ENCODE measurements around the gene ERC1.
"Not testable (repeated sequence)": the region's sequence is repeated elsewhere in the genome, so short reads cannot be mapped to it uniquely, and the experiment has no call there.

Gene ERC1

DNA sequence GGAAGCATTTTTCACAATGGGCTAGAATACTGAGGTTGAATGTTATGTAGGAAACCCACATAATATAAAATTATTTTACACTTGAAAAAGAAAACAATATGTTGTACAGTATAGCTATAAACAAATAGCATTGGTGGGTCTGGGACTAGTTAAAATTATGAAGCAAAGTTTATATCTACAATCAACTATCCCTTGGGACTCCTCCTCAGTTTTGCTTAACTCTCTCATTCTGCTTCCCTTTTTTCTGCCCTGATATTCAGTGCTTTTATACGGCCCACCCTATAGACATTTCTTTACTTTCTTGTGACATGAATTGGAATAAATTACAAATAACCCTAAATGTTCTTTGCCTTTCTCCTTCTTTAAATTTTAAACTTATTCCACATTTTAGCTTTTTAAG lies 302.9 kb downstream of the ERC1 start:
- DNase-seq = no peak

GRCh38 chr12:1297206-1297605 lies 306.2 kb downstream of the ERC1 start:
- DNase-seq = no peak

DNA sequence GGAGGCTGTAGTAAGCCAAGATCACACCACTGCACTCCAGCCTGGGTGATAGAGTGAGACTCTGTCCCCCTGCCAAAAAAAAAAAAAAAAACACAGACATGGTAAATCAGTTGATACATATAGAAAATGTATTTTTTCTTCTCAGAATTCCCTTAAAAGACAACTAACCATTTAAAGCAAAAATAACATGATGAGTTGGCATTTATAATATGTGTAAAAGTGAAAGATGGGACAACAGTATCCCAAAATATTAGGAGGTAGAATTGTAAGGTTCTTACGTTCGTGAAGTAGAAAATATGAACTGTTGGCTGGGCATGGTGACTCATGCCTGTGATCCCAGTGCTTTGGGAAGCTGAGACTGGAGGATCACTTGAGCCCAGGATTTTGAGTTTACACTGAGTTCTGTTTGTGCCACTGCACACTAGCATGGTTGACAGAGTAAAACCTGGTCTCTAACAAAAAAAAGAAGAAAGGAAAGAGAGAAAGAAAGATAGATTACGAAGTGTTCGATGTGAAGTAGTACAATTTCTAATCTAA lies 306.7 kb downstream of the ERC1 start:
- no peak for DNase-seq

- no peak for DNase-seq
Measured at GRCh38 chr12:1300460-1300859, 309.4 kb downstream of the ERC1 start.

DNA sequence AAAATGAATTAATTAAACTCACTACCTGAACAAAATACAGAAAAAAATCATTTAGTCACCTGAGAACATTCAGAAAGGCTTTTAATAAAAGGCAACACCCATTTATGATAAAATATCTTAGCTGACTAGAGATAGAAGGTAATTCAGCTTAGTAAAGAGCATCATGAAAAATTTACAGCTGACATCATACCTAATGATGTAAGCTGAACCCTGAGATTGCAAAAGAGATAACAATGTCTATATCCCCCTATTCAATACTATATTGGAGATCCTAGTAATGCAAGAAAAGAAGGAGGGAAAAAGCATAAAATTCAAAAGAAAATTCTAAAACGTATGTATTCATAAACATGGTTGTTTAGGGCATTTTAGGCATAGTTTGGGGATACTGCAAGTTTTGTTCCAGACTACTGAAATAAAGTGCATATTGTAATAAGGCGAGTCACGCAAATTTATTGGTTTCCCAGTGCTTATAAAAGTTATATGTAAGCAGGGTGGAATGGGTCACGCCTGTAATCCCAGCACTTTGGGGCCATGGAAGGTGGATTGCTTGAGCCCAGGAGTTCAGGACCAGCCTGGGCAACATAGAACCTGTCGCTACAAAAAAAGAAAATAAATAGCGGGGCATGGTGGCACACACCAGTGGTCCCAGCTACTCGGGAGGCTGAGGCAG lies 311.3 kb downstream of the ERC1 start:
- DNase-seq = no peak

DNA sequence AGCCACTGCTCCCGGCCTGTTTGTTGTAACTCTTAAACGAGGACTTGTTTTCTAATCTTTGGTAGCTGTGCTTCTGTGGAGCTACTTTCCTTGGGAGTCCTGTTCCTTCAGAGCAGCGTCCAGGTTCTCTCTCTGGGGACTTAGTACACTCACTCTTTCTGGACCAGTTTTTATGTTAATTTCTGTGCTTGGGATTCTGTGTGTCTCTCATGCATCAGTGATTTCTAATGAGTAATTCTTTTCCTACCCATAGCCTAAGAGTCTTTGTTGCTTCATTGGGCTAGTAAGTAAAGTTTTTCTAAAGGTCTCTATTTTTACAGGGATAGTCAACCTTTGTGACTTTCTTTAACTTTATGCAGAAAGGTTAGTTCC lies 314.0 kb downstream of the ERC1 start:
- DNase-seq = no peak

GRCh38 chr12:1305791-1306500 lies 314.9 kb downstream of the ERC1 start:
- DNase-seq = no peak

DNA sequence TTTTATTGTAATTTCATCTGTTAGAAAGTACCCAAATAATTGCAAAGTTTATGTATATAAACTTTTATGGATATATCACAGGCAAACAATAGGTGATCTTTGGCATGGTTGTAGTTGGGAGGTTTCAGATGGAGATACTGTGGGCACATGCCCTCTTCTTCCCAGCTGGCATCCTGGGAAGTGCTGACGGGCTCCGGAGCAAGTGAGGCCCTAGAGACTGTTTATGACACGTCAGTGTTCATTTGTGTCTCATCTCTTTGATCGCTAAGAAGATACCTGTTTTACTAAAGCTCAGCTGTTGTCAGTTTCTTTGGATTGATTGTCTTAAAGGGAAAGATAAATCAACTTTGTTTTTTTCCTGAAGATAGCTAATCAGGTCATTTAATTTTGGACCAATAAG lies 315.8 kb downstream of the ERC1 start:
- DNase-seq = no peak

DNA sequence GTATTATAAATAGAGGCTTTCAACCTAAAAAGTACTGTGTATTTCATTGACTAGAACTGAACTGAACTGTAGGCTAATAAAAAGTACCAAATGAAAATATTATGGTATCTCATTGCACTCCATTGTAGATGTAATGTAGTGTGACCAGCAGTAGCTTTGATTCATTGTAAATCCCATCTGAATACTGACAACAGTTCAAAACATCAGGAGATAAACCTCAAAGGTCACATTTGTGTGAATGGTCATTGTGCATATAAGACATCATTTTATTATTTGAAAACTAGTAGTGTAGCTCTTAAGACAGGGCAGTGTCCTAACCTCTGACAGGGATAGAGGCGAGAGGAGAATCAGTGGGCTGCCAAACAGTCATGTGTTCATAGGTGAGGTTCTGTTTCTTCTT lies 316.8 kb downstream of the ERC1 start:
- no peak for DNase-seq

GRCh38 chr12:1309613-1310012 lies 318.6 kb downstream of the ERC1 start:
- no peak for DNase-seq

GRCh38 chr12:1310653-1311052 lies 319.6 kb downstream of the ERC1 start:
- no peak for DNase-seq

- DNase-seq = no peak
Measured at GRCh38 chr12:1311145-1311544, 320.1 kb downstream of the ERC1 start.

DNA sequence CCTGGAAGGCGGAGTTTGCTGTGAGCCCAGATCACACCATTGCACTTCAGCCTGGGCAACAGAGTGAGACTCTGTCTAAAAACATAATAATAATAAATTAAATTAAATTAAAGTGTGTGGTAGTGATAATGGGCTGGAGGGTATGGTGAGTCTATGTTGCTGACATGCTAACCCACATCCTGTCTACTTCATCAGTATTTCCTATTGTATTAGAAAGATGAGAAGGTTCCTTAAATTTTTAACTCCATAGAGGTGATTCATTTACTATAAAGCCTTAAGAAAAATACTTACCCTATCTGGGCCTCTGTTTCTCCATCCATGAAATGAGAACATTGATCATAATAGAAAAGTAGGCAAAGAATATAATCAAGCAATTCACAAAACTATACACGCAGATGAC lies 322.9 kb downstream of the ERC1 start:
- DNase-seq = no peak

DNA sequence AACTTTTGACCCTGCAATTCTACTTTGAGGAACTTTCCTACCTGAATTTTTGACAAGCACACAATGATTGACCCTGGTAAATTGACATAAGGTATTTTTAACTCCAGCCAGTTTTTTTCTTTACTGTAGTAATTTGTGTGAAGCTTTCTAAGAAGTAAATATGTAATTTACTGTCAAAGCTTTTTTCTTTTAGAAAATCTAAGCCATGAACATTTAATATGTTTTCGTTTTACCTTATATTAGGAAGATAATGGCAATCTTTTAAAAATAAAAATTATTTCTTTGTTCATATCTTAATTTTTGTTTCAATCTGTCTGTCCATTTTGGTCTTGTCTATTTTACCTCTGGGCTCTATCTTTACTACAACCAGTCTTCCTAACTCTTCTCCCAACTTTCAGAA lies 323.5 kb downstream of the ERC1 start:
- DNase-seq = no peak

- DNase-seq = not testable (repeated sequence)
Measured at GRCh38 chr12:1316991-1317390, 326.0 kb downstream of the ERC1 start.

- DNase-seq = no peak
Measured at GRCh38 chr12:1318327-1319031, 327.5 kb downstream of the ERC1 start.

GRCh38 chr12:1319212-1319611 lies 328.2 kb downstream of the ERC1 start:
- DNase-seq = no peak

DNA sequence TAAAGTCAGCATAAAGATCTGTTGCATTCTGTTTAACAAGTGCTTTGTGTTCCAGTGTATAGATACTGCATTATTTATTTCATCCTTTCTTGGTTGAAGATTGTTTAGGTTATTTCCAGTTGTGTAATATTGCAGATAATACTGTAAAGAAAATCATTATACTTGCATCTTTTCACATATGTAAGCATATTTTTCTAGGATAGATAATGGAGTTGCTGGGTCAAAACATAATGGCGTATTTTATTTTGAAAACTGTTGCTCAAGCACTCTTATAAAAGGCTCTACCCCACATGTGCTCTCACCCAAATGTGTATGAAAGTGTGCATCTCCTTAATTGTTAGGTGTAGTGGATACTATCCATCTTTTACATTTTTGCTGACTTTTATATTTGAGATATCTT lies 329.0 kb downstream of the ERC1 start:
- no peak for DNase-seq

GRCh38 chr12:1322821-1323220 lies 331.8 kb downstream of the ERC1 start:
- no peak for DNase-seq

GRCh38 chr12:1324099-1324498 lies 333.1 kb downstream of the ERC1 start:
- DNase-seq = no peak

DNA sequence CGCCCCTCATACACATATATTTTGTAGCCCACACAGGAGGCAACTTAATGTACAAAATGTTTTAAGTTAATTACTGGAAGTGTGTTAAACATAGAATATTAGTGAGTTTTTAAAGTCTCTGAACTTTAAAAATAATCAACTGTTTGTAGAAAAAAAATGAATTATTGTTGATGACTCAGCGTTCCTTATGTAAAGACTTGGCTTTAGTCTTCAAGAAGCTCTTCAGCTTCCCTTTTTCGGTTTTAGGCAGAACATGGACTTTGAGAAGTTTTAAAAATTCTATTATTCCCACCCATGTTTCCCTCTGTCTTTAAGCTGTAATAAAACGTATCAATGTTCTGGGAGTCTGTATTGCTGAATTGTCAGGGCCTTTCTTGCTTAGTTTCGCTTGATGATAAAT lies 333.9 kb downstream of the ERC1 start:
- DNase-seq = no peak

GRCh38 chr12:1325666-1326065 lies 334.6 kb downstream of the ERC1 start:
- DNase-seq = no peak

DNA sequence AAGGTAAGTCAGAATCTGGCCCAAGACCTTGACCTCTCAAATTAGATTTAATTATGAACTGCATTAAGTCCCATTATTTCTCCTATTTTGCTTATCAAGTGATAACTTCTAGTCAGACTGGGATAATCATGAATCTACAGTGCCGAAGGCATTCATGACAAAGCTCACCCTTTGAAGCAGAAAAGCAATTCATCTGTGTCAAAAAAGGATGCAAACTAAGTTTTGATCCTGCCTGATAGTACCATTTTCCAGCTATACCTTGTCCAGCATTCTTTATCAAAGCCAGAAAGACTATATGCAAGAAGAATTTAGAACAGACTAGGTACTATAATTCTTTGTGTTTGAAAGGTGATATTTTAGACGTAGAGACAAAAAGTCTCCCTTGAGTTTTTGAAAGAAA lies 335.2 kb downstream of the ERC1 start:
- no peak for DNase-seq

GRCh38 chr12:1328391-1328790 lies 337.4 kb downstream of the ERC1 start:
- DNase-seq = no peak

All from activated T-cell treated with anti-CD3 and anti-CD28 coated beads, Interleukin-2, amount 50 U/mL, for 48 hours (primary cell).